ENCODE measurements around the gene VSIG2. TPM values are rescaled to one million over a fixed set of nuclear protein-coding genes. Genes with fewer than 3 reads are reported as not detected.

The VSIG2 gene, protein sequence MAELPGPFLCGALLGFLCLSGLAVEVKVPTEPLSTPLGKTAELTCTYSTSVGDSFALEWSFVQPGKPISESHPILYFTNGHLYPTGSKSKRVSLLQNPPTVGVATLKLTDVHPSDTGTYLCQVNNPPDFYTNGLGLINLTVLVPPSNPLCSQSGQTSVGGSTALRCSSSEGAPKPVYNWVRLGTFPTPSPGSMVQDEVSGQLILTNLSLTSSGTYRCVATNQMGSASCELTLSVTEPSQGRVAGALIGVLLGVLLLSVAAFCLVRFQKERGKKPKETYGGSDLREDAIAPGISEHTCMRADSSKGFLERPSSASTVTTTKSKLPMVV
- not detected in 5 replicates for total RNA-seq (2022; extraction: Qiagen RNA extraction)

DNA sequence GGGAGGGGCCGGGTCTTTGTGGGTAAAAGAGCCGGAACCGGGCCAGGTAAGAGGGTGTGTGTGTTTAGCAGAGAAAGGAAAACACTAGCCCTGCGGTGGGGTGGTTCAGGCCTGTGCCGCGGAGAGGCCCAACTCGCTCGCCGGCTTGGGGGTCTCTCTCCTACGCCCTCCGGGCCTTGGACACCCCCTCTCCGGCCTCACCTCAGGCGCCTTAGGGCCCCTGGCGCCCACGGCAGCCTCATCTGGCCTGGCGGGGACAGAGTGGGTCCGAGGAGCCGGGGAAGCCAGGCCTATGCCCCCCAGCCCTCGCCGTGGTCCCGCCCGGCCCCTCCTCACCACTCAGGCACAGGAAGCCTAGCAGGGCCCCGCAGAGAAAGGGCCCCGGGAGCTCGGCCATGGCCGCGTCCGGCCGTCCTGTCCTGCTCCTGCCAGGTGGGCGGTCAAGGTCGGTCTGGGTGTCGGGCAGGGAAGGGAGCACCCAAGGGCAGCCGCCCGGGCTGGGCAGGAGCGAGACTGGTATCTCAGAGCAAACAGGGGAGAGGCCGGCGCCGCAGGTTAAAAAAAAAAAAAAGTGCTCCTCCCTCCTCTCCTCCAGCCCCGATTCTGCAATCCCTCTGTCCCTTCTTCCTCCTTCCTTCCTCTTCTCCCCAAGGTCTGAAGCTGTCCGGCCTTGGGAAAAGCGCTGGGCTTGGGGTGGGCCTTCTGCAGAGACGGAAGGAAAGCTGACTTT is at the start of gene VSIG2:
TSS of gene VSIG2 (minus strand) at position 515 of the 730 bp plus-strand sequence. CDS start at position 397, 118 bp downstream.

DNA sequence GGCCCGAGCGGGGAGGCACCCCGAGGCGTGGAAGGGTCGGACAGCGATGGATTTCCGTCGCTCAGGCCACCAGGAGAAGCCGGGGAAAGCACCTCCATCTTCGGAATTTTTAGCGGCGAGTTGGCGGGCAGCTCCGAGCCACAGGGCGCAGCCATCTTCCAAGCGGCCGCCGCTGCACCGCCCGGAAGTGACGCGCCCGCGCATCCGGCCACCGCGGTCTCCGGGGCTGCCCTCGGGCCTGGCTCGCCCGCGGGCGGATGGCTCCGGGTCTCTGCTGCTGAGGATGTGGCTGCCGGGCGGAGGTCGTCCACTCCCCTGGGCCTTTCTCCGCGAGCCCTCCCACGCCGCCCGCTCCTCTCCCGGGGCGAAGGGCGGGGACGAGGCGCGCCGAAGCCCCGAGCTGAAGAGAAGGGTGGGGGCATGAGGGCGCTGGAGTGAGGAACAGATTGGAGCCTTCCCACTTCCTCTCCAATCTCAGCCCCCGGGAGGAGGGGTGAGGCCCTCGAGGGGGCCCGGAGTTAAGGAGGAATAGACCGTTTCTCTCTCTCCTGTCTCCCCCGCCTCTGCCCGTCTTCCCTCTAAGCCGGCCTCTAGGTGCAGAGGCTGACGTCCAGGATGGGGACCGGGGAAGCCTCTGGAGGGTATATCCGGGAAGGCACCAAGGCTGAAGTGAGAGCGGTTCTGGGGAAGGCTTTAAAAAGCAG is 48.3 kb upstream of the VSIG2 start, which contains the start of gene MSANTD2:
TSS of gene MSANTD2 (minus strand) at position 181 of the 704 bp plus-strand sequence. CDS start at position 155, 26 bp downstream.

DNA sequence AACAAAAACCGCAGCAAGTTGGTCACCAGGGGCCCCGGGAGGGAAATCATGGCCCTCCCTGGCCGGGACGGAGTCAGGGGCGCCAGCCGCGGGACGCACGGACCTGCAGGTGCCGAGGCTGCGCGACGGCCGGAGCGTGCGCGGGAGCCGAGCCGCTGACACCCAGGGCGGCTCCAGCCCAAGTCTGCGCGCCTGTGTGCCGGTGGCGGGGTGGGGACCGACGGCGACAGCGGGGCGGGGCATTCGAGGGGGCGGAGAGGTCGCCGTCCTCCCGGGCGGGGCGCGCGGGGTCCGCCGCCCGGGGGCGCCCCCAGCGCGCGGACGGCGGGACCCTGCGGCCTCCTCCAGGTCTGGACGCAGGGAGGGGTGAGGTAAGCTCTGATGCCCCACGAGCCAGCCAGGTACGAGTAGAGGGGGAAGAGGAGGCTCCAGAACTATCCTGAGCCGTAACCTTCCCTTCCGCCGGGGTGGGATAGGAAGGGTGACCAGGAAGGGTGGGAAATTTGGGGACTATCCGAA is 10.1 kb upstream of the VSIG2 start, which contains the start of gene ESAM:
TSS of gene ESAM (minus strand) at position 186 of the 519 bp plus-strand sequence. CDS start at position 50, 136 bp downstream.

DNA sequence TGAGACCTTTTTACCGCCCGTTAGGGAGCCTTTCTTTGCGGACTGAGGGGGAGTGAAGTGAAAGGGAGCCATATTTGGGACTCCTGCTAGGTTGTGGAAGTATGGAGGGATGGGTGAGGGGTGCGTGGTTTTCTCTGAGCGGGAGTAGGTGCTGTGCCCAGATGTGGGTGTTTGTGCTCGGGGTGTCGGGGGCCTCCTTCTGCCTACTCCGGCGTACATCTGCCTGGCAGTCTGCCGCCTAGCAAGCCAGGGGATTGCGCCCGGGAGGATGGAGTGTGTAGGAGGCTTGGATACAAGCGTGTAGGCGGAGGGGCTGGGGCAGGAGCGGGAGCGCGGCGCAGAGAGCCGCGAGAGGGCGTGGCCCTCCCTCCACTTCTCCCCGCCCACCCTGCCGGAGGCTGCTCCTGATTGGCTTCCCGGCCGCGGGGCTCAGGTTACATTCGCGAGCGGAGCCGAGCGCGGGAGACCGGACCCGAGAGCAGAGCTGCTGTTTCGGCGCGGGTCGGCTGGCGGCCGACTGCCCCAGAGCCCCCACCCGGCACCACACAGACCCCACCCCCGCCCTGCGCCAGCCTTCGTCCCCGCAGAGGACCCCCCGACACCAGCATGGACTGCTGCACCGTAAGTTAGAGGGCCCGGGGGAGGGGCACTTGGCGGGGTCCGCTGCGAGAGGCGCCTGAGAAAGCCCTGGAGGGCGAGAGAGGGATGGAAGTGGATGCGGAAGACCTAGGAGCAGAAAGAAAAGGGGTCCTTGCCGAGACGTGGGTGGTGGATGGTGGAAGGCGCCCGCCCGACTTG is 12.4 kb downstream of the VSIG2 start, which contains the start of gene NRGN:
TSS of gene NRGN (plus strand) at position 464 of the 798 bp plus-strand sequence. CDS start at position 607, 143 bp downstream.

Other genes with a start within 250 kb of the VSIG2 start
- not detected in 5 replicates for gene OR8B12, start 208.6 kb downstream of the VSIG2 start, total RNA-seq (2022; extraction: Qiagen RNA extraction)
- gene OR8A1, start 182.3 kb downstream of the VSIG2 start, total RNA-seq (2022; extraction: Qiagen RNA extraction), result not detected in 5 replicates
- gene PANX3, start 140.8 kb downstream of the VSIG2 start, total RNA-seq (2022; extraction: Qiagen RNA extraction), result not detected in 5 replicates
- 14.5 to 17.1 TPM (median 15.7 TPM) in 5 replicates for gene TBRG1, start 129.4 kb downstream of the VSIG2 start, total RNA-seq (2022; extraction: Qiagen RNA extraction)
- 12.4 to 16.7 TPM (median 15.2 TPM) in 5 replicates for gene SIAE, start 78.5 kb downstream of the VSIG2 start, total RNA-seq (2022; extraction: Qiagen RNA extraction)
- 17.8 to 33.0 TPM (median 19.6 TPM) in 5 replicates for gene SPA17, start 78.4 kb downstream of the VSIG2 start, total RNA-seq (2022; extraction: Qiagen RNA extraction)
- gene NRGN, start 12.3 kb downstream of the VSIG2 start, total RNA-seq (2022; extraction: Qiagen RNA extraction), result 6.4 to 13.1 TPM (median 11.8 TPM) in 5 replicates
- 9.4 to 12.9 TPM (median 12.1 TPM) in 5 replicates for gene ESAM, start 10.0 kb upstream of the VSIG2 start, total RNA-seq (2022; extraction: Qiagen RNA extraction)
- gene MSANTD2, start 48.2 kb upstream of the VSIG2 start, total RNA-seq (2022; extraction: Qiagen RNA extraction), result 5.2 to 6.6 TPM (median 6.2 TPM) in 5 replicates
- gene ROBO3, start 113.2 kb upstream of the VSIG2 start, total RNA-seq (2022; extraction: Qiagen RNA extraction), result 1.9 to 2.6 TPM (median 2.3 TPM) in 5 replicates
- 0.06 to 0.18 TPM in 2 of 5 replicates, not detected in the others for gene ROBO4, start 145.6 kb upstream of the VSIG2 start, total RNA-seq (2022; extraction: Qiagen RNA extraction)
- not detected in 5 replicates for gene HEPN1, start 167.0 kb upstream of the VSIG2 start, total RNA-seq (2022; extraction: Qiagen RNA extraction)
- not detected in 5 replicates for gene HEPACAM, start 183.8 kb upstream of the VSIG2 start, total RNA-seq (2022; extraction: Qiagen RNA extraction)
- gene CCDC15, start 201.9 kb upstream of the VSIG2 start, total RNA-seq (2022; extraction: Qiagen RNA extraction), result 0.51 to 0.89 TPM (median 0.66 TPM) in 5 replicates

Data from A549 treated with dexamethasone at 1 μM for 4 hours (cell line).